SK-N-MC (cell line): ENCODE data around the gene UBE2R2.
"Not testable (repeated sequence)": the region's sequence is repeated elsewhere in the genome, so short reads cannot be mapped to it uniquely, and the experiment has no call there.

ENCODE experiments used
- EZH2 ChIP-seq: fragments of 200-600 bp; sonication (generic); IDR thresholded peaks from one replicate; pipeline ENCODE4 v1.6.1; 2017; ENCODE audit warnings: antibody characterized with exemption
- FOXP2 ChIP-seq: optimal IDR thresholded peaks from 2 replicates; pipeline ENCODE3; 2011; ENCODE audit warnings: mild to moderate bottlenecking, moderate library complexity; ENCODE audit not compliant: insufficient read depth; ENCODE audit errors: extremely low read length, control extremely low read depth
- POLR2AphosphoS5 ChIP-seq: IDR thresholded peaks from 2 replicates; pipeline ENCODE4 v1.6.1; 2012; ENCODE audit warnings: mild to moderate bottlenecking, low read depth, low read length, borderline replicate concordance

DNA sequence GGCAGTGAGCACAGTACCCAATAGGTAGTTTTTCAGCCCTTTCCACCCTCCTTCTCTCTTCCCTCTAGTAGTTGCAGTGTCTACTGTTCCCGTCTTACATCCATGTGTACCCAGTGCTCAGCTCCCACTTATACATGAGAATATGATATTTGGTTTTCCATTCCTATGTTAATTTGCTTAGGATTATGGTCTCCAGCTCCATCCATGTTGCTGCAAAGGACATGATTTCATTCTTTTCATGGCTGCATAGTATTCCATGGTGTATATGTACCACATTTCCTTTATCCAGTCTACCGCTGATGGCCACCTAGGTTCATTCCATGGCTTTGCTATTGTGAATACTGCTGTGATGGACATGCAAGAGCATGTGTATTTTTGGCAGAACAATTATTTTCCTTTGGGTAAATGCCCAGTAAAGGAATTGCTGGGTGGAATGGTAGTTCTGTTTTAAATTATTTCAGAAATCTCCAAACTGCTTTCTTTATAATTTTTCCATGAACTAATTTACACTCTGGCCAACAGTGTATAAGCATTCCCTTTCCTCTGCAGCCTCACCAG lies 14.9 kb upstream of the UBE2R2 start:
- not testable (repeated sequence) for TF ChIP-seq POLR2AphosphoS5, EZH2, FOXP2
